Measurements from ENCODE around the gene ACAA1.

GRCh38 chr3:38099518-38099917 lies 37.4 kb downstream of the ACAA1 start:
- no peak for TF ChIP-seq POLR2AphosphoS5 (IDR thresholded peaks at IDR 0.05)
- TF ChIP-seq CTCF (IDR thresholded peaks at IDR 0.05): no peak

Data from transverse colon (tissue), 4 donors.